Measurements from ENCODE around the gene RASSF3.
"Not testable (repeated sequence)": the region's sequence is repeated elsewhere in the genome, so short reads cannot be mapped to it uniquely, and the experiment has no call there.

RASSF3 gene

GRCh38 chr12:64685605-64686004 is 75.3 kb downstream of the RASSF3 start:
- DNase-seq (ENCODE audit: low read depth, low spot score) = no peak
- H3K27ac ChIP-seq = no peak overlapping the region

GRCh38 chr12:64687816-64688215 is 77.5 kb downstream of the RASSF3 start:
- H3K27ac ChIP-seq = no peak overlapping the region

GRCh38 chr12:64688219-64688618 is 77.9 kb downstream of the RASSF3 start:
- DNase-seq (ENCODE audit: low read depth, low spot score) = no peak
- H3K27ac ChIP-seq = no peak overlapping the region

More at GRCh38 chr12:64687816-64688215, 77.5 kb downstream of the RASSF3 start:
- no peak for DNase-seq (ENCODE audit: low read depth, low spot score)

- no peak overlapping the region for H3K27ac ChIP-seq
- no peak for DNase-seq (ENCODE audit: low read depth, low spot score)
Measured at GRCh38 chr12:64688715-64689114, 78.4 kb downstream of the RASSF3 start.

GRCh38 chr12:64690236-64690635 is 79.9 kb downstream of the RASSF3 start:
- H3K27ac ChIP-seq; DNase-seq (ENCODE audit: low read depth, low spot score): not testable (repeated sequence)

DNA sequence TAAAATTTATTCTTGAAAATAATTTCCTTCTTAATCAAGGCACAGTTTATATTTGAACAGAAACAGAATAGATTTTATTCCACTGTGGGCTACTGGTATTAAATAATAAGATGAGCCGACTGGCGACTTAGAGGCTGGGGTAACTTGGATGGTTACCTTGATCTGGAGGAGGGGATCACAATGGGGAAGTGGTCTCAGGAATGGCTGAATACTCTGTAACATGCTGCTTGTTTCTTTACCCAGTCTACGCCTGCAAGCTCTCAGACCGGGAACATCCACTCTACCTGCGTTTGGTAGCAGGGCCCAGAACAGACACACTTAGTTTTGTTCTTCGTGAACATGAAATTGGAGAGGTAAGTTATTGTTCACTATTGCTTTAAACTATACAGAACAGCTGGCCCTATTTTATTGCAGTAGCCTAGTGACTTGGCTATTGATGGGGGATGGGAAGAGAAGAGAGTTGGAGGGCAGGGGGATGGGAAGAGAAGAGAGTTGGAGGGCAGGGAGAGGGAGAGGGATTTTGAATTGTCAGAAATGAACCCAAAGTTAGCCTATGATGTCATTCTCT is 81.0 kb downstream of the RASSF3 start:
- DNase-seq (ENCODE audit: low read depth, low spot score) = no peak
- H3K27ac ChIP-seq = no peak overlapping the region

- no peak overlapping the region for H3K27ac ChIP-seq
- no peak for DNase-seq (ENCODE audit: low read depth, low spot score)
Measured at GRCh38 chr12:64691795-64692583, 81.7 kb downstream of the RASSF3 start.

DNA sequence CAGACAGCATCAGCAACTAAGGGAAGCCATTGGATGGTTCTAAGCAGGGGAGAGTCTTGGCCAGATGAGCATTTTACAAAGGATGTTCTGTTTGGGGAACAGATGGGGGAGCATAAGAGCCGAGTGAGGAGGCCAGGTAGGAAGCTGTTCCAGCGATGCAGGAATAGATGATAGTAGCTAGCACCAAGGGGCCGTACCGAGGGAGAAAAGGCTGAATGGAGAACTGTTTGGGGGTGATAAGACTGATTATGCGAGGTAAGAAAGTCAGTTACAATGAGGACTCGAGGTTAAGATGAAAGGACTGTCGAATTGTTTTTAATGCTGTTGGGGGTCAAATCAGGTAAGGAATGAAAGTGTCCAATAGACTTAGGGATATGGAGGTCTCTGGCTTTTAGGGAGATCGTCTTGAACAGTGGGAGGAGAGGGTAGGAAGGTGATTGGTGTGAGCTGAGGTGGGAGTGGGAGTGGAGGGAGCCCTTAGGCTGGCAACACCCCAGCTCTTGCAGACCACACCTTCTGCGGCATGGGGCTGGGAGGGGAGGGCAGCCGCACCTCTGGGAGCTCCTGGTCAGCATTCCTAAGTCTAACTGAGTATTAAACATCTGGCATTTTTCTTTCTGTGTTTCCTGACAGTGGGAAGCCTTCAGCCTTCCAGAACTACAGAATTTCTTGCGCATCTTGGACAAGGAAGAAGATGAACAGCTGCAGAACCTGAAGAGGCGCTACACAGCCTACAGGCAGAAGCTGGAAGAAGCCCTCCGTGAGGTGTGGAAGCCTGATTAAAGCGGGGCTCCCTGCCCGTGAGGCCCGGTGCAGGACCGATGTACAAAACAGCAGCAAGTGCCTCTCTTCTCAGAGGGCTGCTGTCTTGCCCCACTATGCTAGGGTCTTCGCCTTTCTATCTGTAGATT is 84.1 kb downstream of the RASSF3 start:
- no peak for DNase-seq (ENCODE audit: low read depth, low spot score)
- no peak overlapping the region for H3K27ac ChIP-seq

DNA sequence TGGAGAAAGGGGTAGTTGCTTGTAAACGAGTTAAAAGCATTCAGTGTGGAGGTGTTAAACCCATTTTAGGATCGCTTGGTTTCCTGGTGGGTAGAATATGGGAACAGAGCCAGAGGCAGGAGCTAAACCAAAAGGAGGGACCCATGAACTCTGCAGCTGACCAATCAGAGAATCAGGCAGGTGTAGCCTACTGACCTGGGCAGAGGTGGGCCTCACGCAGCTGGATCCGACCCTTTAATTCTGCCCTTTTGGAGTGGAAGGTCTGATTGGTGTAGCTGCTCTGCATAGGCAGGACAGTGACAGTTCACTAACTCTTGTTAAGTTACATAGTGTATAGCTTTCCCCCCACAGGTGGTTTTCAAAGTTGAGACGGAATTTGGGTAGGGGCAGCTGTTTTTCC is 85.3 kb downstream of the RASSF3 start:
- no peak overlapping the region for H3K27ac ChIP-seq
- no peak for DNase-seq (ENCODE audit: low read depth, low spot score)

- no peak for DNase-seq (ENCODE audit: low read depth, low spot score)
- H3K27ac ChIP-seq = no peak overlapping the region
Measured at GRCh38 chr12:64696080-64696741, 85.9 kb downstream of the RASSF3 start.

DNA sequence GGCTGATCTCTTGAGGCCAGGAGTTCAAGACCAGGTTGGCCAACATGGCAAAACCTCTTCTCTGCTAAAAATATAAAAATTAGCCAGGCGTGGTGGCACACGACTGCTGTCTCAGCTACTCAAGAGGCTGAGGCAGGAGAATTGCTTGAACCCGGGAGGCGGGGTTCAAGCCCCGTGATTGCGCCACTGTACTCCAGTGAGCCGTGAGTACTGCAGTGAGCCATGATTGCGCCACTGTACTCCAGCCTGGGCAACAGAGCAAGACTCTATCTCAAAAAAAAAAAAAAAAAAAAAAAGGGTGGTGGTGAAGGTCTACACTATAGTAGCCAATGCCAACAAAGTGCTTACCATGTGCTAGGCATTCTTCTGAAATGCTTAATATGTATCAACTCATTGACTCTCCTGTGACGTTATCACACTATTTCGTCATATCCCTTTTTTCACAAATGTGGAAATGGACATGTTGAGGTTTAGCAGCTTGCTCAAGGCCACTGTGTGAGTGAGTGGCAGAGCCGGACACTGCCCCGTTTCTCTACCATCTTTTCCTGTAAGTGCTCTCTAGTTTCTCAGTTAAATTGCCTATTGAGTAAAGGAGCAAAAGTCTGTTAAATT is 89.3 kb downstream of the RASSF3 start:
- no peak for DNase-seq (ENCODE audit: low read depth, low spot score)

DNA sequence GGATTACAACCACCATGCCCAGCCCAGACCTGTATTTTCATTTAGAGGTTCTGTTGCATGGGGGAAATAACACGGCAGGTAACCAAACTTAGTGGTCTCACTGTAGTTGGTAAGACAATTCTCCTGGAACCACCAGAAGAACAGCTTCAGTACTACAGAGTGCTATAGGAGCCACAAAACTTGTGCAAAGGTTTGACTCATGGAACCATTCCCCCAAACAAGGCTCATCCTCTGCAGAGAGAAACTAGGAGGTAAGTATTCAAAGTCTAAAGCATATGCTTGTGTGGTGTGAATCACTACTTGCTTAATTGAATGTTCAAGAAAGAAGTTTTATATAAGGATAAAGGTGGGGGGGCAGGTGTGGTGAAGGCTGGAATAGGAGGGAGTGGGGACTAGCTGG is 90.2 kb downstream of the RASSF3 start:
- DNase-seq (ENCODE audit: low read depth, low spot score) = no peak
- H3K27ac ChIP-seq = no peak overlapping the region

More for the DNA sequence above, 89.3 kb downstream of the RASSF3 start:
- H3K27ac ChIP-seq = no peak overlapping the region

- DNase-seq (ENCODE audit: low read depth, low spot score) = no peak
- no peak overlapping the region for H3K27ac ChIP-seq
Measured at GRCh38 chr12:64701283-64701682, 91.0 kb downstream of the RASSF3 start.

- DNase-seq (ENCODE audit: low read depth, low spot score) = no peak
- no peak overlapping the region for H3K27ac ChIP-seq
Measured at GRCh38 chr12:64706306-64706705, 96.0 kb downstream of the RASSF3 start.

DNA sequence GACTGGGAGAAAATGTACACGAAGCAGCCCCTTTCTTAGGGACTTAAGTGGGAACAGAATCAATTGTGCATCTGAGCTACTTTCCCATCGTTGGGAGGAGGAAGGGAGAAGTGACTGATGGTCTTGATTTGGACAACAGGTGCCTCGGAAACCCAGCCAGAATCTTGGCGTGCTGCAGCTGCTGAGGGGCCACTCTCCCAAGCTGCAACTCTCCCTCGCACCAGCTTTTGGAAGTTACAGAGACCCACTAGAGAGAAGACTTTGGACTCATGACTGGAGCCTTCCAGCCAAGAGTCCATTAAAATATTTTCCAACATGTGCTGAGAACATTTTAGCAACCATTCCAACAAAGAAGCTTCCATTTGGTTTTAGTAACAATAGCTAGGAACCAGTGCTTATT is 96.6 kb downstream of the RASSF3 start:
- H3K27ac ChIP-seq = no peak overlapping the region
- no peak for DNase-seq (ENCODE audit: low read depth, low spot score)

DNA sequence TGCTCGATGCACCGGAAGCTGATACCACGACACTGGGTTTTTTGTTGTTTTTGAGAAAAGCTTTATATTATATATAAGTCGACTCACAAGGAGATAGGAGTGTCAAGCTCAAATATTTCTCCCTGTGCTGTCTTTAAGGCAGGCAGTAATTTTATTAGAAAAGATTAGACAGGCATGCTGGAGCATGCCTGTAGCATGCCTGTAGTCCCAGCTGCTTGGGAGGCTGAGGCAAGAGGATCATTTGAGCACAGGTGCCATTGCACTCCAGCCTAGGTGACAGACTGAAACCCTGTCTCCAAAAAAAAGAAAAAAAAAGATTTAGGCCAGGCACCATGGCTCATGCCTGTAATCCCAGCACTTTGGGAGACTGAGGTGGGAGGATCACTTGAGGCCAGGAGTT is 97.1 kb downstream of the RASSF3 start:
- H3K27ac ChIP-seq = no peak overlapping the region
- DNase-seq (ENCODE audit: low read depth, low spot score) = no peak

GRCh38 chr12:64707926-64708325 is 97.6 kb downstream of the RASSF3 start:
- no peak for DNase-seq (ENCODE audit: low read depth, low spot score)
- H3K27ac ChIP-seq = no peak overlapping the region

- no peak for DNase-seq (ENCODE audit: low read depth, low spot score)
- no peak overlapping the region for H3K27ac ChIP-seq
Measured at GRCh38 chr12:64709429-64709828, 99.1 kb downstream of the RASSF3 start.

DNA sequence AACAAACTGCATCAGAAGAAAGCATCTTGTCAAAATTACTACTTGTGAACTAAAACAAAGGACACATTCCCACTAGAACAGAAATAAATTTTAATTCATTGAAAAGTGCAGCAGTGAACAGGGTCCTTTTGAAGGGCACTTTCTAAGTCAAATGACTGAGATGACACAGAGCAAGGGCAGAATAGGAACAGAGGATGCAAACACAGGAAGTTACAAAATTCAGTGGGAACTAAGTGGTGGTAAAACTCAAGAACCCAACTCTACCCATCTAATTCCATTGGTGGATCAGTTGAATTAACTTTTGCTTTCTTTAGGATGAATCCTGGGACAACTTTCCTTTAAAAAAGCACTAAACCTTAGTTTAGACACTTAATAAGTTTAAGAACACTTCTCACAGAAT is 103.1 kb downstream of the RASSF3 start:
- H3K27ac ChIP-seq = no peak overlapping the region
- no peak for DNase-seq (ENCODE audit: low read depth, low spot score)

- no peak for DNase-seq (ENCODE audit: low read depth, low spot score)
- H3K27ac ChIP-seq = no peak overlapping the region
Measured at GRCh38 chr12:64714551-64714968, 104.3 kb downstream of the RASSF3 start.
